Neural progenitor cell (in vitro differentiated cells): Measurements from ENCODE around the gene PHC3. TPM values are rescaled to one million over a fixed set of nuclear protein-coding genes. Genes with fewer than 3 reads are reported as not detected.

ENCODE experiments used
- DNase-seq: peaks from one replicate; pipeline ENCODE4 v3.0.0-alpha.2; 2016; ENCODE audit warnings: low spot score
- H2AFZ ChIP-seq: fragments of 200-600 bp; sonication (generic); replicated peaks from 2 replicates; pipeline ENCODE4 v1.6.1; 2016; ENCODE audit warnings: antibody characterized with exemption
- H3F3A ChIP-seq: fragments of 200-600 bp; sonication (generic); 2 replicates; pipeline ENCODE4 v1.6.1; 2016; ENCODE audit warnings: antibody characterized with exemption, low read depth
- H3K27ac ChIP-seq: fragments of 200-600 bp; sonication (generic); 2 replicates; pipeline ENCODE4 v1.5.1; 2016; ENCODE audit warnings: mild to moderate bottlenecking
- H3K27me3 ChIP-seq: fragments of 200-600 bp; sonication (generic); 2 replicates; pipeline ENCODE4 v1.6.1; 2016; ENCODE audit warnings: mild to moderate bottlenecking, moderate library complexity
- H3K36me3 ChIP-seq: fragments of 200-600 bp; sonication (generic); 2 replicates; pipeline ENCODE4 v1.5.1; 2016
- H3K4me1 ChIP-seq: fragments of 200-600 bp; sonication (generic); 2 replicates; pipeline ENCODE4 v1.6.1; 2016; ENCODE audit warnings: mixed run types
- H3K4me2 ChIP-seq: fragments of 200-600 bp; sonication (generic); 2 replicates; pipeline ENCODE4 v1.6.1; 2016
- H3K4me3 ChIP-seq: fragments of 200-600 bp; sonication (generic); 2 replicates; pipeline ENCODE4 v1.5.1; 2016
- H3K79me2 ChIP-seq: fragments of 200-600 bp; sonication (generic); 2 replicates; pipeline ENCODE4 v1.6.1; 2016; ENCODE audit warnings: low read depth
- H3K9ac ChIP-seq: fragments of 200-600 bp; sonication (generic); 2 replicates; pipeline ENCODE4 v1.6.1; 2016
- H3K9me3 ChIP-seq: fragments of 200-600 bp; sonication (generic); 2 replicates; pipeline ENCODE4 v1.5.1; 2016; ENCODE audit warnings: low read depth
- H4K20me1 ChIP-seq: fragments of 200-600 bp; sonication (generic); 2 replicates; pipeline ENCODE4 v1.6.1; 2016; ENCODE audit warnings: low read depth
- H3K27ac Mint-ChIP-seq: 3 replicates; pipeline ENCODE4 v1.8.0; 2021; ENCODE audit warnings: mixed read lengths
- H3K27me3 Mint-ChIP-seq: 2 replicates; pipeline ENCODE4 v1.8.0; 2022; ENCODE audit warnings: low read depth, mild to moderate bottlenecking, inconsistent platforms, moderate library complexity, mixed read lengths; ENCODE audit not compliant: insufficient read depth
- H3K36me3 Mint-ChIP-seq: 3 replicates; pipeline ENCODE4 v1.8.0; 2021; ENCODE audit warnings: mixed read lengths
- H3K4me1 Mint-ChIP-seq: 3 replicates; pipeline ENCODE4 v1.8.0; 2021; ENCODE audit warnings: mixed read lengths
- H3K4me3 Mint-ChIP-seq: 3 replicates; pipeline ENCODE4 v1.8.0; 2021; ENCODE audit warnings: mild to moderate bottlenecking, moderate library complexity, mixed read lengths
- H3K9me3 Mint-ChIP-seq: 3 replicates; pipeline ENCODE4 v1.8.0; 2020; ENCODE audit warnings: mixed read lengths
- EZH2 ChIP-seq: fragments of 200-600 bp; sonication (generic); IDR thresholded peaks from 2 replicates; pipeline ENCODE4 v1.6.1; 2017; ENCODE audit warnings: antibody characterized with exemption, mild to moderate bottlenecking, moderate library complexity
- EZH2phosphoT487 ChIP-seq: fragments of 200-600 bp; sonication (generic); IDR thresholded peaks from 2 replicates; pipeline ENCODE4 v1.6.1; 2017; ENCODE audit warnings: antibody characterized with exemption
- total RNA-seq: library from RNA; depleted of rRNA; stranded (reverse); fragments of >200 nt; gene quantifications from 2 replicates; pipeline ENCODE4 v1.2.3, GENCODE V29; 2015; ENCODE audit warnings: low replicate concordance
- TF ChIP-seq, protein P1 (sequence below): fragments of 200-600 bp; sonication (generic); IDR thresholded peaks from 2 replicates; pipeline ENCODE4 v1.5.1; 2017; ENCODE audit warnings: antibody characterized with exemption, mild to moderate bottlenecking

PHC3 gene
- total RNA-seq, 1 donor from 2014 or later, result 27.3 TPM

DNA sequence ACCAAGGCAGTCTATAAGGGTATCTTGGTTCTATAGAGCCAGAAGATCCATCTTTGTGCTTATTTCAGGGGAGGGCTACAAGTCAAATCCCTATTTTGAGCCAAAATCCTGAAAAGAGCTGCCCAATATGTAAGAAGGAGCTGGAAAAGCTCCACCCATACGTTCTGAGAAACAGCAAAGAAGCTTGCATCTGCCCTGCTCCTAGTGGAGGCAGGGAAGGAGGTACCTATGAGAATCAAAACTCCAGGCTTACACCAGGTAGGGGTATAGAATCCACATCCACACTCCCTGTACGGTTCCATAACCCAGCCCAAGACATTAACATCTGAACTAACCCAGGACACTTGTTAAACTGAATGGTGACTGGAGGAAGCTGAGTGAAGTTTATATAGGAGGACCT is 30.0 kb downstream of the PHC3 start:
- H3K27me3 Mint-ChIP-seq, result no peaks in the 10 kb centered on the region
- H3K27me3 ChIP-seq, result no peaks in the 10 kb centered on the region
- H3K9ac ChIP-seq, result no peak overlapping the region
- H3K9me3 ChIP-seq, result no peaks in the 10 kb centered on the region
- peaks cover 4% of the 10 kb centered on the region for H3F3A ChIP-seq
- peaks cover 31% of the 10 kb centered on the region for H3K36me3 Mint-ChIP-seq
- H4K20me1 ChIP-seq, result peaks cover 10% of the 10 kb centered on the region
- H3K4me2 ChIP-seq, result no peak overlapping the region
- H3K9me3 Mint-ChIP-seq, result peaks cover 4% of the 10 kb centered on the region
- no peak overlapping the region for H3K27ac ChIP-seq
- H3K4me3 ChIP-seq, result no peak overlapping the region
- no peak for TF ChIP-seq EZH2
- TF ChIP-seq, protein P1, sequence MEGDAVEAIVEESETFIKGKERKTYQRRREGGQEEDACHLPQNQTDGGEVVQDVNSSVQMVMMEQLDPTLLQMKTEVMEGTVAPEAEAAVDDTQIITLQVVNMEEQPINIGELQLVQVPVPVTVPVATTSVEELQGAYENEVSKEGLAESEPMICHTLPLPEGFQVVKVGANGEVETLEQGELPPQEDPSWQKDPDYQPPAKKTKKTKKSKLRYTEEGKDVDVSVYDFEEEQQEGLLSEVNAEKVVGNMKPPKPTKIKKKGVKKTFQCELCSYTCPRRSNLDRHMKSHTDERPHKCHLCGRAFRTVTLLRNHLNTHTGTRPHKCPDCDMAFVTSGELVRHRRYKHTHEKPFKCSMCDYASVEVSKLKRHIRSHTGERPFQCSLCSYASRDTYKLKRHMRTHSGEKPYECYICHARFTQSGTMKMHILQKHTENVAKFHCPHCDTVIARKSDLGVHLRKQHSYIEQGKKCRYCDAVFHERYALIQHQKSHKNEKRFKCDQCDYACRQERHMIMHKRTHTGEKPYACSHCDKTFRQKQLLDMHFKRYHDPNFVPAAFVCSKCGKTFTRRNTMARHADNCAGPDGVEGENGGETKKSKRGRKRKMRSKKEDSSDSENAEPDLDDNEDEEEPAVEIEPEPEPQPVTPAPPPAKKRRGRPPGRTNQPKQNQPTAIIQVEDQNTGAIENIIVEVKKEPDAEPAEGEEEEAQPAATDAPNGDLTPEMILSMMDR, result no peak
- no peak for TF ChIP-seq EZH2phosphoT487
- H3K79me2 ChIP-seq, result peaks cover 91% of the 10 kb centered on the region
- H3K4me1 Mint-ChIP-seq, result no peaks in the 10 kb centered on the region
- H3K4me1 ChIP-seq, result no peaks in the 10 kb centered on the region
- DNase-seq, result no peak
- no peak overlapping the region for H3K4me3 Mint-ChIP-seq
- H3K27ac Mint-ChIP-seq, result no peak overlapping the region
- peaks cover 9% of the 10 kb centered on the region for H3K36me3 ChIP-seq
- H2AFZ ChIP-seq, result no peak overlapping the region

DNA sequence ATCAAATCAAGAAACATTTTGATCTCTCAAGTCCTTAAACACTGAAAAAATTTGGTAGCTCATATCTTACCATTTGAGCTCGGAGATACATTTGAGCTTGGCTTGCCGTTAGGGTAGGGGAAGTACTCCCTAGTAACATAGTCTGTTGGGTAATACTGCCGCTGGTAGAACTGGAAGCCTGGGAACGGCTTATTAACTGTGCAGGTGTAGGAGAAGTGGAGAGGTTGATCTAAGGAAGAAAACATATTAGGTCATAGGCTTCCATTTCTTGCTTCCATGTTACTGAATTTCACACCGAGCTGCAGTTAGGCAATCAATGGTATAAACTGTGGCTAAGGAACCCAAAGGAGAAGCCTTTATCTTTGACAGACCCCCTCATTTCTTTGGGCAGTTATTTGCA is 32.5 kb downstream of the PHC3 start:
- peaks cover 2% of the 10 kb centered on the region for H3K27me3 Mint-ChIP-seq
- H3K9me3 Mint-ChIP-seq, result peaks cover 4% of the 10 kb centered on the region
- H3K9ac ChIP-seq, result no peak overlapping the region

DNA sequence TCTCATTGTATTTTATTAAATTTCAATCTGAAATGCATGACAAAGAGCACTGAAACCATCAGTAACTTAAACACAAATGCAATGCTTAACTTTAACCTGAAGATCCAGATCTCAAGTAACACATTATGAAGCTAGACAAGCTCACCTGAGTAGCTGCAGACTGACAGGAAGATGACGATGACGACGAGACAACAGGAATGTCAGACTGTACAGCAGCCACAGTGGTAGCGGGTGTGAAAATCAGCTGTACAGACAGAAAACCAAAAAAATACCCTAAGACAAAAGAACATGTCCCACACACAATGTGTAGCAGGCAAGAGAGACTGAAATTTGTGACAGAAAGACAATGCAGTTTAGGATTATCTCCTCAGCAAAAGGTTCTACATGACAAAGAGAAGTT is 36.3 kb downstream of the PHC3 start:
- Histone ChIP-seq H3K9ac (no peak overlapping the region), H3F3A (no peaks in the 10 kb centered on the region), H3K4me3 (no peak overlapping the region), H4K20me1 (no peaks in the 10 kb centered on the region), H3K27ac (no peak overlapping the region), H3K79me2 (peaks cover 34% of the 10 kb centered on the region), H3K36me3 (peaks cover 9% of the 10 kb centered on the region), H3K27me3 (no peaks in the 10 kb centered on the region), H3K4me2 (no peak overlapping the region), H3K4me1 (no peaks in the 10 kb centered on the region), H3K9me3 (no peaks in the 10 kb centered on the region), H2AFZ (no peak overlapping the region)
- no peak for TF ChIP-seq EZH2phosphoT487
- TF ChIP-seq EZH2, result no peak
- TF ChIP-seq, protein P1, result no peak
- Mint-ChIP-seq H3K27ac (no peak overlapping the region), H3K36me3 (peaks cover 20% of the 10 kb centered on the region), H3K27me3 (peaks cover 2% of the 10 kb centered on the region), H3K9me3 (no peaks in the 10 kb centered on the region), H3K4me3 (no peak overlapping the region), H3K4me1 (no peaks in the 10 kb centered on the region)
- DNase-seq, result no peak

More for the DNA sequence above, 32.5 kb downstream of the PHC3 start:
- H3F3A ChIP-seq, result no peaks in the 10 kb centered on the region
- no peak overlapping the region for H3K4me3 ChIP-seq
- no peak overlapping the region for H2AFZ ChIP-seq
- DNase-seq, result no peak
- H3K4me1 ChIP-seq, result no peaks in the 10 kb centered on the region
- TF ChIP-seq, protein P1, result no peak
- no peak for TF ChIP-seq EZH2phosphoT487
- TF ChIP-seq EZH2, result no peak
- no peak overlapping the region for H3K27ac ChIP-seq
- peaks cover 9% of the 10 kb centered on the region for H3K36me3 ChIP-seq
- H4K20me1 ChIP-seq, result no peaks in the 10 kb centered on the region
- H3K79me2 ChIP-seq, result peaks cover 67% of the 10 kb centered on the region
- no peak overlapping the region for H3K4me3 Mint-ChIP-seq
- H3K36me3 Mint-ChIP-seq, result peaks cover 32% of the 10 kb centered on the region
- no peak overlapping the region for H3K4me2 ChIP-seq
- H3K27ac Mint-ChIP-seq, result no peak overlapping the region
- no peaks in the 10 kb centered on the region for H3K27me3 ChIP-seq
- no peaks in the 10 kb centered on the region for H3K9me3 ChIP-seq
- H3K4me1 Mint-ChIP-seq, result no peaks in the 10 kb centered on the region
